ENCODE data around the gene PHLDB1.

PHLDB1 gene

DNA sequence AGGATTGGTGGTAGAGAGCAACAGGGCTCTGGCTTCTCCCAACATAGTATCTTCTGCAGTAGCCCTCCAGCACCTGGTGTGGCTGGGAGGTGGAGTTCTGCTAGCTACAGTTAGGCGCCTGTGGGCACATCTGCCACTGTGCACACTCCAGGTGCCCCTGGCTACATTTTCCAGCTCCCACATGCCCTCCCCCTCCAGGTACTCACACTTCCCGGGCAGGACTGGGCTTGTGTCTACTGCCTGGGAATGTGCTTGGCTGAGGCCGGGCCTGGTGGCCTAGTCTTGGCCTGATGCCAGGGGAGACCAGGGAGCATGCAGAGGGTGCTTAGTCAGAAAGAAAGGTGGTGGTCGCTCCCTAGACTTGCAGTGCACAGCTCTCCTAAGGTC, 15.8 kb downstream of the PHLDB1 start:
- no peak for DNase-seq

GRCh38 chr11:118625036-118625690, 17.7 kb downstream of the PHLDB1 start:
- DNase-seq: no peak

DNA sequence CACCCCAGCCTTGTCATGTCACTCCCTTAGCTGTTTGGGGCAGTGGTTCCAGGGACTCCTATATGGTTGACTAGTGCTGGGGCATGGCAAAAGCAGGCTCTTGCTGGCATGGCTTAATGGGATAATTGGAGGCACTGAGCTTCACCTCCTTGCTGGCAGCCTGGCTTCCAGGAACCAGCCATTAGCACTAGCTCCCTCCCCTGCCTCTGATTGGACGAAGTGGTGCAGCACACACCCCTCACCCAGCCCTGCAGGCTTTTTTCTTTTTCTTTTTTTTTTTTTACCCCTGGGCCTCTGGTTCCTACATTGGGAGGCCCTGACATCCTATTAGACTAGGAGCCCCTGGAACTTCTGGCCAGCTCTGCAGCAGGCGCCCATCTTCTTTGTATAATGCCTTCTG, 18.6 kb downstream of the PHLDB1 start:
- no peak for DNase-seq

GRCh38 chr11:118627566-118627965, 20.2 kb downstream of the PHLDB1 start:
- no peak for DNase-seq

GRCh38 chr11:118628031-118628430, 20.6 kb downstream of the PHLDB1 start:
- no peak for DNase-seq

DNA sequence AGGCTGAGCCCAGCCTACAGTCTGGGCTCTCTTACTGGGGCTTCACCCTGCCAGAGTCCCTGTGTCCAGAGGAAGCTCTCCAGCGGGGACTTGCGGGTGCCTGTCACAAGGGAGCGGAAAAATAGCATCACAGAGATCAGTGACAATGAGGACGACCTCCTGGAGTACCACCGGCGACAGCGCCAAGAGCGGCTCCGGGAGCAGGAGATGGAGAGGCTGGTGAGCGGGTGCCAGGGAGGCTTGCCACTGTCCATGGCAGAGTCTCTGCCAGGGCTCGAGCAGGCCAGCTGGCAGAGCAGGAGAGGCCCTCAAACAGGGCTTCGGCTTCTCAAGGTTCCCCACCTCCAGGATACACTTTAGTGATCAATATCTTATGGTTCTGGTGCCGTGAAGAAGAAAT, 21.0 kb downstream of the PHLDB1 start:
- DNase-seq: no peak

DNA sequence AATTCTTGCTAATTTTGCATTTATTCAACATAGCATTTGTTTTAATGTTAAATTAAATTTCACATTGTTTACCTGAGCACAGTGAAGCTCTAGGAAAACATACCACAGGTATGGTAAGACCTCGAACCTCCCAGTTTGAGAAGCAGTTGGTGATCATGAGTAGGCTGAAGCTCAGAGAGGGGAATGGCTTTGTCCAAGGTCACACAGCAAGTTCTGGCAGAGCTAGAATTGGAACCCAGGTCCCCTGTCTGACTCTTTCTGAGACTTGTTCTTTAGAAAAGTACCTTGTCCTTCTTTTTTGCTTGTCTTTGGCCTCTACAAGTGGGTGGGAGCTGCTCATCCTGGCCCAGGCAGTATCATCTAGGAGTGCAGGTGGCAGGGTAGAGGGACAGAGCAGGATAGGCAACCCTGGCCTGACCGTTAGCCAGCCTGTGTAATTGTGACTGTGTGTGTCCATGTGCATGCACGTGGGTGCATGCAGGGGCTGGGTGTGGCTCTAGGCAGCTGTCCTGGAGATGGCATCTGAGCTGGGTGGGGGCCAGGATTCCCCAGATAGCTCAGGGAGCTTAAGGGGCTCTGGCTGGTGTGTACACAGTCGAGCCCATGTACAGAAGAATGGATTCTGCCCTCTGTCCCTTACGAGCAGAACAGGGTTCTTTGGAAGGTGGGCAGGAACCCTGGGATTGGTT, 21.6 kb downstream of the PHLDB1 start:
- no peak for DNase-seq

- no peak for DNase-seq
Observed at GRCh38 chr11:118629761-118630661, 22.6 kb downstream of the PHLDB1 start.

GRCh38 chr11:118631142-118631909, 23.9 kb downstream of the PHLDB1 start:
- no peak for DNase-seq

DNA sequence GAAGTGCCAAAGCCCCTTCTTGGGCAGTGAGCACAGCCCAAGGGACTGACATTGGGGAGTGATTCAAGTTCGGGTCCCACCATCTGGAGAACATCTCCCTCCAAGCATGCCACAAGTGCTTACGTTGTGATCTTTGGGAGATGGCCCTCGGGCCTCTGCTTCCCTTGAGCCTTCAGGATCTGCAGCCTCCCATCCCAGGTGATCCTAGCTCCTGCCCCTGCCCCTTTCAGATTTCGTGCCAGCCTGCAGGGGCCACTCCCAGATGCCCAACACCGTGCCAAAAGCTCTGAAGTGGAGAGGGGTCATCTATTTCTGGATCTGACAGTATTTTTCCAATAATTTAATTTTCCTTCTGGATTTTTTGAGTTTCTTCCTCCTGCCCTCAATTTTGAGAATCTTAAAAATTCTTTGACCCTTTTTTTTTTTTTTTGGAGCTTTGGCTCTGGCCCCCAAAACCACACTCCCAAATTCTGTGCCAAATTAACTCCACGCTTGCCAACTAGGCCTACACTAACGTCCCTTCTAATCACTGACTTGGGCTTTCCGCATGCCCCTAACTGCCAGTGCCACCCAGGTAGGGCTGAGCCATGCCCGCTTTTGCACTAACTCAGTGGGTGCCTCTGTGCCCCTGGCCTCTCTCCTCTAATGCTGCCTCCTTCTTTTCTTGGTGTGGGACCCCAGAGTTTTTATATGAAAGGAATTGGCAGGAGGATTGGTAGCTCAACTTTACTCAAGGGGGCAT, 25.3 kb downstream of the PHLDB1 start:
- no peak for DNase-seq

GRCh38 chr11:118633319-118633690, 25.9 kb downstream of the PHLDB1 start:
- no peak for DNase-seq

GRCh38 chr11:118633979-118634378, 26.6 kb downstream of the PHLDB1 start:
- no peak for DNase-seq

- DNase-seq: no peak
Observed at GRCh38 chr11:118634431-118635236, 27.2 kb downstream of the PHLDB1 start.

GRCh38 chr11:118635237-118635591, 27.8 kb downstream of the PHLDB1 start:
- DNase-seq: no peak

DNA sequence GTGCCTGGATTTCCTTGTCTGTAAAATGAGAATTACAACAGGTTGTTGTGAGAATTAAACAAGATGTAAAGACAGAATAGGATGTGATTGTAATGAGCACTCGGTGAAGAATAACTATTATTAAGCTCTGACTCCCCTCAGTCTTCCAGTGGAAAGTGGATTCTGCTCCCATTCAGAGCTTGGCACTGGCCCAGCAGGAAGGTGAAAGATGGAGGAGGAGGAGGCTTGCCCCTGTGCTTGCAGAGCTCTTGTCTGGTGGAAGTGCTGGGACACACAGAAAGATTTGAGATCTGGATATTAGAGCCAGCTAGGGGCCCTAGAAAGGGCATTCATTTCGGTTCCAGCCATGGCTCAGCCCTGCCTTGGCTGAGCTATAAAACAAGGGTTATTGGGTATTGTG, 28.2 kb downstream of the PHLDB1 start:
- no peak for DNase-seq

DNA sequence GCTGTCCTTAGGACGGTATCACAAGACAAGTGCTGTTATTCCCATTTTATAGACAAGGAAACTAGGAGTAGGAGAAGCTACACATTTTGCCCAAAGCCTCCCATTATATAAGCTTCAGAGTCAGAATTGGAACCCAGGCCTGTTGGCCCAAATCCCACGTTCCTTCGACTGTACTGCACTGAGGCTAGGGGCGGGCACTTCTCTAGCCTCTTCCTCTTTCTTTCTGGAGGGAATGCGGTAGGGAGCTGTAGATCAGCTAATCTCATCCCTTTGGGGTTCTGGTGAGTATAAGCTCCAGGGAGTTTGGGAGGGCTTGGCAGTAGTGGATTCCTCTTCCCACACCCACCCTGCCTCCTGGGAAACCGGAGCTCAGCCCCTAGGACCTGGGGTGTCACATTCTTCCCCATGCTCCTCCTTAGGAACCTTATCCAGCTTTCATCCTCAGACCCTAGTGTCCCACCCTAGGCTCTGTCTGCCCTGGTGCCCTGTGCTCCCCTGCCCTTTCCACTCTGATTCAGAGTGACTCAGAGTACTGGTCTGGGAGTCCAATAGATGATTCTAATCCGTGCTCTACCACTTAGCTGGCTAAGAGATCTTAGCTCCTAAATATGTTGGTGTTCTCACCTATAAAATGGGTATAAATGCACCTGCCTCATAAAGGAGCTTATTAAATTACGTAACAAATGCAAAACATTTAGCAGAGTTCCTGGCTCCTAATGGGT, 29.3 kb downstream of the PHLDB1 start:
- no peak for DNase-seq

DNA sequence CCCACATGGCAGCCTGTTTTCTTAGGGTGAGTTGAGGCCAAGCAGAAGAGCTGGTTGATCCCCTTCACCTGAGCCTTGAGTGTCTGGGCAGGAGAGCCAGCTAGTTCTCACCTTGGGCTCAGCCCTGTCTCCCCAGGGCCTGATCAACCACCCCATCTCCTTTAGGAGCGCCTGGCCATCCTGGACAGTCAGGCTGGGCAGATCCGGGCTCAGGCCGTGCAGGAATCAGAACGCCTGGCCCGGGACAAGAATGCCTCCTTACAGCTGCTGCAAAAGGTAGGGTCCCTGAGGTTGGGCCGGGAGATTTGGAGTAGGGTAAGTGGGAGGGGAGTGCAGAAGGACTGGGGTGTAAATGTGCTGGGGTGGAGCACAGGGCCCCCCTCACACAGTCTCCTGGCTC, 31.3 kb downstream of the PHLDB1 start:
- DNase-seq: no peak

DNA sequence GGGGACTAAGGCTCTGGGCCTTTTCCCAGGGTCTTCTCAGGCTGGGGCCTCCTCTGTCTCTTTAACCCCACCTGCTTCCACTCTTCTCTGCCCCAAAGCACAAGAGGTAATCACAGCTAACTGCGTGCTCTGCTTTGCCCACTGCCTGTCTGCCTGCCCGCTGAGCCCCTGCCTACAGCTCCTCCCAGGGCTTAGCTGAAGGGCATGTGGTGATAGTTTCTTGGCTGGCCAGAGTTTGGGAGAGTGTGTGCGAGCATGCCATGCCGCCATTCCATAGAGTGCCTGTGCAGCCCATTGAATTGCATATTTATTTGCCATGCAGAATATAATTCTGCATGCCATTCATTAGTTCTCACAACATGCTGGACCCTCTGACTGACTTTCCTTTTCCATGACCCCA, 32.5 kb downstream of the PHLDB1 start:
- DNase-seq: no peak

DNA sequence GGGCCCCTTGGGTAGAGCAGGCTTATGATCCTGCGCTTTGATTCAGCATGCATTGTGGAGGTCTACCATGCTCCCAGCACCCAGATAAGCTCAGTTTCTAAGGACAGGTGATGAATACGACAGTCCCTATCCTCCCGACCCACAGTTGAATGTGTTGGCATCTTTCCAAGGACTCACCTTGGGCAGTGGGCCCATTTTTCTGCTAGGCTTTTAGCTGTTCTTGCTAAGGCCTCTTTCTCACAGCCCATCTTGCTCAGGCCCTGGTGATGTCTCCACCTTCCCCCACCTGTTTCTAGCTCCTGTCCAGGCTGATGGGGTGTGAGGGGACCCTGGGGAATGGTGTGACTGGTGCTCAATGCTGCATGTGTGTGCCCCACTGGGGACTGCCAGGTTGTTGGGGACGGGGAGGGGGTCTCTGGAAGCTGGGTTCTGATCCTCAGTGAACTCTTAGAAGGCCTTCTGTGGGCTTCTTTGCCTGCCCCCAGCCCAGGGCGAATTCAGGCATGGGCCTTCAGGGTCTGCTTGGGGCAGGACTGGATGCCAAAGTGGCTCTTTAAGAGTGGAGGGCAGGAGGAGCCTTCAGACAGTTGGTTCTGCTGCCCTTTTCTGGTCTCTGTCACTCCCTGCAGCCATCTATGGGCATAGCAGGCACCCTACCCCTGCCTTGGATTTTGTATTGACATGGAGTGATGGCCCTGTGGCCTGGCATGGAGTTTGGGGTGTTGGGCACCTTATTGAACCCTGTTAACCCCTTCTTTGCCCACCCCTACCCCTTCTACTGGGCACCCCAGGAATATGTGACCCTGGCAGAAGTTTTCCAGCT, 33.1 kb downstream of the PHLDB1 start:
- no peak for DNase-seq
